Progenitor cell of endocrine pancreas (in vitro differentiated cells): ENCODE results near the gene GAB2. TPM values are rescaled to one million over a fixed set of nuclear protein-coding genes. Genes with fewer than 3 reads are reported as not detected.
"Not testable (repeated sequence)": the region's sequence is repeated elsewhere in the genome, so short reads cannot be mapped to it uniquely, and the experiment has no call there.

Experiments used
- DNase-seq: peaks from one replicate; pipeline ENCODE4 v3.0.0; 2021; ENCODE audit warnings: low spot score; ENCODE audit not compliant: unreplicated experiment
- H3K27ac Mint-ChIP-seq: 2 replicates; pipeline ENCODE4 v1.8.0; 2021; ENCODE audit warnings: mild to moderate bottlenecking, moderate library complexity, mixed read lengths
- H3K27me3 Mint-ChIP-seq: 2 replicates; pipeline ENCODE4 v1.8.0; 2021; ENCODE audit warnings: mixed read lengths
- H3K36me3 Mint-ChIP-seq: 2 replicates; pipeline ENCODE4 v1.8.0; 2022; ENCODE audit warnings: mixed read lengths; ENCODE audit not compliant: insufficient read depth
- H3K4me1 Mint-ChIP-seq: 2 replicates; pipeline ENCODE4 v1.8.0; 2021; ENCODE audit warnings: low read depth, mixed read lengths
- H3K4me3 Mint-ChIP-seq: 2 replicates; pipeline ENCODE4 v1.8.0; 2021; ENCODE audit warnings: low read depth, mild to moderate bottlenecking, moderate library complexity, mixed read lengths
- H3K9me3 Mint-ChIP-seq: 2 replicates; pipeline ENCODE4 v1.8.0; 2021; ENCODE audit warnings: low read depth, mixed read lengths
- long read RNA-seq: library from polyadenylated mRNA; unstranded; transcript quantifications from one replicate; pipeline ENCODE4 v2.0.0, GENCODE V29; 2020
- total RNA-seq: library from RNA; stranded (reverse); gene quantifications from 2 replicates; pipeline ENCODE4 v1.2.1, GENCODE V29; 2021
- TF ChIP-seq, protein P1 (sequence below): fragments of 200-600 bp; sonication (generic); IDR thresholded peaks from one replicate; pipeline ENCODE4 v1.5.0; 2021; ENCODE audit warnings: antibody characterized with exemption, mild to moderate bottlenecking; ENCODE audit not compliant: unreplicated experiment

GAB2 gene, protein sequence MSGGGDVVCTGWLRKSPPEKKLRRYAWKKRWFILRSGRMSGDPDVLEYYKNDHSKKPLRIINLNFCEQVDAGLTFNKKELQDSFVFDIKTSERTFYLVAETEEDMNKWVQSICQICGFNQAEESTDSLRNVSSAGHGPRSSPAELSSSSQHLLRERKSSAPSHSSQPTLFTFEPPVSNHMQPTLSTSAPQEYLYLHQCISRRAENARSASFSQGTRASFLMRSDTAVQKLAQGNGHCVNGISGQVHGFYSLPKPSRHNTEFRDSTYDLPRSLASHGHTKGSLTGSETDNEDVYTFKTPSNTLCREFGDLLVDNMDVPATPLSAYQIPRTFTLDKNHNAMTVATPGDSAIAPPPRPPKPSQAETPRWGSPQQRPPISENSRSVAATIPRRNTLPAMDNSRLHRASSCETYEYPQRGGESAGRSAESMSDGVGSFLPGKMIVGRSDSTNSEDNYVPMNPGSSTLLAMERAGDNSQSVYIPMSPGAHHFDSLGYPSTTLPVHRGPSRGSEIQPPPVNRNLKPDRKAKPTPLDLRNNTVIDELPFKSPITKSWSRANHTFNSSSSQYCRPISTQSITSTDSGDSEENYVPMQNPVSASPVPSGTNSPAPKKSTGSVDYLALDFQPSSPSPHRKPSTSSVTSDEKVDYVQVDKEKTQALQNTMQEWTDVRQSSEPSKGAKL
- total RNA-seq = 33.6 and 37.6 TPM in 2 replicates
- long read RNA-seq, partial matches to known transcripts = 0 of 20 reads
- long read RNA-seq, other reads (novel, unspliced or antisense) = 17 of 20 reads

DNA sequence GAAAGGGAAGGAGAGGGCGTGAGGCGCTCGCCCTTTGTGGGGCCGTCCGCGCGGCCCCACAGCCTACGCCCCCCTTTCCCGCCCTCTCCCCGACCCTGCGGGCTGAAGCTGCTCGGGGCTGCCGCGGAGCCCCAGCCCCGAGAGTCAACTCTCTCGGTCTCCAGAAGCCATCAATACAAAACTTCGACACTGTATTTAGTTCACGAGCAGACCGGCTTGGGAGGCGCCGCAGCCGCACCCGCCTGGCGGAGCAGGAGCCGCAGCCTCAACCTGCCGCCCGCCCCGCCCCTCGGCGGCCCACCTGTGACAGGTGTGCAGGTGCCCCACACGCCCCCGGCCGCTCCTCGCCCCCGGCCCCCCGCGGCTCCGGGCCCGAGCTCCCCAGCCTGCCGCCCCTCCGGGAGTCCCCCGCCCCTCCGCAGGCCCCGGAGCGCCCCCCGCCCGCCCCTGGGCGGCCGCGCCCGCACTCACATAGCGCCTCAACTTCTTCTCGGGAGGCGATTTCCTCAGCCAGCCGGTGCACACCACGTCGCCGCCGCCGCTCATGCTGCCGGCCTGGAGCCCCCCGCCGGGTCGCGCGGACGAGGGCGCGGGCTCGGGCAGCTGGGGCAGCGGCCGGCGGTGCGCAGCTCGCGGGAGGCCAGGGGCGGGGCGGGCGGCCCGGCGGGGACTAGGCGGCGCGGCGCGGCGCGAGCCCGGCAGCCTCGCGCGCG is at the start of gene GAB2:
Gene GAB2, minus strand, starts transcription at position 646 of the 713 bp plus-strand sequence. Its CDS starts 100 bp downstream, at position 546.
- Mint-ChIP-seq H3K4me1 (peaks cover 31% of the 10 kb centered on the region), H3K27ac (peak within 1 kb of the TSS; percentile 99), H3K9me3 (no peaks in the 10 kb centered on the region), H3K4me3 (peak within 1 kb of the TSS; percentile 94), H3K36me3 (no peaks in the 10 kb centered on the region), H3K27me3 (no peaks in the 10 kb centered on the region)
- peak; percentile 49 for DNase-seq
- TF ChIP-seq, protein P1, sequence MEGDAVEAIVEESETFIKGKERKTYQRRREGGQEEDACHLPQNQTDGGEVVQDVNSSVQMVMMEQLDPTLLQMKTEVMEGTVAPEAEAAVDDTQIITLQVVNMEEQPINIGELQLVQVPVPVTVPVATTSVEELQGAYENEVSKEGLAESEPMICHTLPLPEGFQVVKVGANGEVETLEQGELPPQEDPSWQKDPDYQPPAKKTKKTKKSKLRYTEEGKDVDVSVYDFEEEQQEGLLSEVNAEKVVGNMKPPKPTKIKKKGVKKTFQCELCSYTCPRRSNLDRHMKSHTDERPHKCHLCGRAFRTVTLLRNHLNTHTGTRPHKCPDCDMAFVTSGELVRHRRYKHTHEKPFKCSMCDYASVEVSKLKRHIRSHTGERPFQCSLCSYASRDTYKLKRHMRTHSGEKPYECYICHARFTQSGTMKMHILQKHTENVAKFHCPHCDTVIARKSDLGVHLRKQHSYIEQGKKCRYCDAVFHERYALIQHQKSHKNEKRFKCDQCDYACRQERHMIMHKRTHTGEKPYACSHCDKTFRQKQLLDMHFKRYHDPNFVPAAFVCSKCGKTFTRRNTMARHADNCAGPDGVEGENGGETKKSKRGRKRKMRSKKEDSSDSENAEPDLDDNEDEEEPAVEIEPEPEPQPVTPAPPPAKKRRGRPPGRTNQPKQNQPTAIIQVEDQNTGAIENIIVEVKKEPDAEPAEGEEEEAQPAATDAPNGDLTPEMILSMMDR = no peak

DNA sequence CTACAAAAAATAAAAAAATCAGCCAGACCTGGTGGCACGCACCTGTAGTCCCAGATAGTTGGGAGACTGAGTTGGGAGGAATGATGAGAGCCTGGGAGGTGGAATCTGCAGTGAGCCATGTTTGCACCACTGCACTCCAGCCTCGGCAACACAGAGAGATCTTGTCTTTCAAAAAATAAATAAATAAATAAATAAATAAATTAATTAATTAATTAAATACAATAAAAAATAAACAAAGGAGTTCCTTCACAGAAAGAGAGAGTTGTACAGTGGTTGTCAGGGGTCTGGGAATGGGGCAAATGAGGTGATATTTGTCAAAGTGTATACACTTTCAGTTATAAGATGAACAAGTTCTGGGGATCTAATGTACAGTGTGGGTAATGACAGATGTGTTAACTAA is 49.8 kb upstream of the GAB2 start:
- Mint-ChIP-seq H3K27ac (no peak overlapping the region), H3K9me3 (no peaks in the 10 kb centered on the region), H3K4me3 (no peak overlapping the region), H3K36me3 (peaks cover 23% of the 10 kb centered on the region), H3K27me3 (no peaks in the 10 kb centered on the region), H3K4me1 (peaks cover 7% of the 10 kb centered on the region)
- no peak for DNase-seq
- TF ChIP-seq, protein P1 = no peak

DNA sequence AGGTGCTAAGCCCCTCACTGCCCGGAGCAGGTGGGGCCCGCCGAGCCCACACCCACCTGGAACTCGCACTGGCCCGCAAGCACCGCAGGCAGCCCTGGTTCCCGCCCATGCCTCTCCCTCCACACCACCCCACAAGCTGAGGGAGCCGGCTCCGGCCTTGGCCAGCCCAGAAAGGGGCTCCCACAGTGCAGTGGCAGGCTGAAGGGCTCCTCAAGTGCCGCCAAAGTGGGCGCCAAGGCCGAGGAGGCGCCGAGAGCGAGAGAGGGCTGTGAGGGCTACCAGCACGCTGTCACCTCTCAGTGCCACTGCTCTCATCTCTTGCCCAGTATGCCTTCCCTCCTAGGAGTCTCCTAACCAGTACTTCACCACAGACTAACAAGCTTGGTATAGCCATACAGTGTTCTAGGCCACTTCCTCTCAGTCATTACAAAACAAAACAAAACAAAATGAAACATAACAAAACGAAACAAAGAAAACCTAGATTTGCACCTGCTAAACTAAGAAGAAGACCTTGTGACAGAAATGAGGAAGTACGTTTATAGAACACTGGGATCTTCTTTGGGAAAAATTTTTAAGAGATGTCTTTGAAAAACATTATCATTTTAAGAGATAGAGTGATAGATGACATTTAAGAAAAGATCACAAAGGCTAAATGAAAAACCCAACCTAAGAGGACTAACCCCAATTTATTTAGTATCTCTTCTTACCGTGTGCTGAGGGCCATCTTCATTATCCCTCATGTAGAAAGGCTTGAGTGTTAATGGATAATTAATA is 47.7 kb upstream of the GAB2 start:
- Mint-ChIP-seq H3K36me3 (peaks cover 26% of the 10 kb centered on the region), H3K27me3 (no peaks in the 10 kb centered on the region), H3K27ac (no peak overlapping the region), H3K4me1 (peaks cover 2% of the 10 kb centered on the region), H3K9me3 (no peaks in the 10 kb centered on the region), H3K4me3 (no peak overlapping the region)
- TF ChIP-seq, protein P1 = no peak
- DNase-seq = no peak

DNA sequence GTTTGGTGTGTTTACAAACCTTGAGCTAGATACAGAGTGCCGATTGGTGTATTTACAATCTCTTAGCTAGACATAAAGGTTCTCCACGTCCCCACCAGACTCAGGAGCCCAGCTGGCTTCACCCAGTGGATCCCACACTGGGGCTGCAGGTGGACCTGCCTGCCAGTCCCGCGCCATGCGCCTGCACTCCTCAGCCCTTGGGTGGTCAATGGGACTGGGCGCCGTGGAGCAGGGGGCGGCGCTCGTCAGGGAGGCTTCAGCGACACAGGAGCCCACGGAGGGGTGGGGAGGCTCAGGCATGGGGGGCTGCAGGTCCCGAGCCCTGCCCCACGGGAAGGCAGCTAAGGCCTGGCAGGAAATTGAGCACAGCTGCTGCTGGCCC is 47.2 kb upstream of the GAB2 start:
- not testable (repeated sequence) for H3K27me3 Mint-ChIP-seq, H3K27ac Mint-ChIP-seq, DNase-seq, H3K9me3 Mint-ChIP-seq, H3K4me1 Mint-ChIP-seq, H3K4me3 Mint-ChIP-seq
- peaks cover 31% of the 10 kb centered on the region for H3K36me3 Mint-ChIP-seq

DNA sequence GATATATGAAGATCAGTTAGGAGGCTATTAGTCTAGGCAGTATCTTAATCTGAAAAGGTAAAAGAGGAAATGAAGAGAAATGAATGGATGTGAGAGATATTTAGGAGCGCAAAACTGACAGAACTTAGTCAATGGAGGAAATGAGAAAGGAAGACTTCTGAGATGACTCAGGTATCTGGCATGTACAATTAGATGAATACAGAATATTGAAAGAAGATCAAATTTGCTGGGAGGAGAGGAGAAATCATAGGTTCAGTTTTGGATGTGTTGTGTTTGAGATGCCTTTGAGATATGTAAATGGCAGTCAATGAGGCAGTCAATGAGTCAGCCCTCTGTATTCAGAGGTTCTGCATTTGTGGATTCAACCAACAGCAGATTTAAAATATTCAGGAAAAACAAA is 42.9 kb upstream of the GAB2 start:
- H3K36me3 Mint-ChIP-seq = peaks cover 30% of the 10 kb centered on the region
- no peaks in the 10 kb centered on the region for H3K27me3 Mint-ChIP-seq
- peak overlapping the region; percentile 7 for H3K27ac Mint-ChIP-seq

More for the DNA sequence above, 42.9 kb upstream of the GAB2 start:
- no peak for DNase-seq
- TF ChIP-seq, protein P1 = no peak
- H3K4me1 Mint-ChIP-seq = no peaks in the 10 kb centered on the region
- H3K4me3 Mint-ChIP-seq = no peak overlapping the region
- no peaks in the 10 kb centered on the region for H3K9me3 Mint-ChIP-seq
